ENCODE results near the gene SSX2IP. TPM values are rescaled to one million over a fixed set of nuclear protein-coding genes. Genes with fewer than 3 reads are reported as not detected.

SSX2IP gene
- total and polyA plus RNA-seq, 2 experiments from 2014 or later = 26.5 to 38.0 TPM

DNA sequence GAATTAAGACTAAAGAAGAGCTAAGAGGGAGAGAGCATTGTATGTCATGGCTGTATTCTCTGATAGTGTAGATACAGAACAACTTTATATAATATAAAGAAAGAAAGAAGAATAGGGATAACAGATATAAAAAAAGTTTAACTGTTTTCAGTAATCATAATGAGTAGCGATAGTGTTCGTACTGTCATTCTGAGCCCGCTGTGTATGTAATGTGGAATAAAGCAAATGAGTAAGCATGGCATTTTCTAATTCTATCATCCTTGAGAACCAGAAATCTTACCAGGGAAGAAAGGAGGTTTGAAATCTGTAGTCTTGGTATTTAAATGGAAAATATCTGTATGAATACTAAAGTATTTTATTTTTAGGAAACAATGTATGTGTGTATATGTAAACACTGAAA is 46.7 kb upstream of the SSX2IP start:
- Histone ChIP-seq H3K4me1 (ENCODE audit: insufficient read depth) (no peaks in the 10 kb centered on the region), H3K9me2 (replicated peaks; ENCODE audit: insufficient read depth) (no peaks in the 10 kb centered on the region), H3K4me2 (no peak overlapping the region), H4K20me1 (ENCODE audit: insufficient read depth, poor library complexity, severe bottlenecking) (no peaks in the 10 kb centered on the region), H3K27me3 (no peaks in the 10 kb centered on the region), H3K79me2 (no peaks in the 10 kb centered on the region), H3K36me3 (replicated peaks; ENCODE audit: insufficient read depth, low read depth) (no peaks in the 10 kb centered on the region), H3K9me3 (ENCODE audit: low read depth) (no peaks in the 10 kb centered on the region), H3K27ac (no peak overlapping the region), H2AFZ (no peak overlapping the region), H3K4me3 (no peak overlapping the region)
- DNase-seq (ENCODE audit: low spot score) = no peak
- WGBS (ENCODE audit: low lambda C conversion rate, missing lambda C conversion rate) = 98% methylated on average over 3 of the region's 3 CpGs
- TF ChIP-seq CTCF (IDR thresholded peaks at IDR 0.05; ENCODE audit: poor library complexity) = no peak

DNA sequence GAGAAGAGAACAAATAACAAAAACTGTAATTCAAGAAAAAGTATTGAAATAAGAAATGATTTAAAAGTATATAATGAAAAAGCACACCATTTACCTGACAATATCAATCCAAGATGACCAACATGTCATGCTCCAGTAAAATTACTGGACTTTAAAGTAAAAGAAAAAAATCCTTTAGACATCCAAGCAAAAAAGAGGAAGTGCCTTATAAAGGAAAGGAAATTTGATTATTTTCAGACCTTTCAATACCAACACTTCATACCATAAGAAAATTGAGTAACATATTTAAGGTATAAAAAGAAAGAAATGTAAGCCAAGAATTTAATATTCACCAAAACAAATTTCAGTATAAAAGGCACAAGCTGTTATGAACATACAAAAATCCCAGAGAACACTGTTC is 46.2 kb upstream of the SSX2IP start:
- Histone ChIP-seq H3K4me2 (no peak overlapping the region), H3K27ac (no peak overlapping the region), H3K9me2 (replicated peaks; ENCODE audit: insufficient read depth) (no peaks in the 10 kb centered on the region), H3K4me3 (no peak overlapping the region), H3K4me1 (ENCODE audit: insufficient read depth) (no peaks in the 10 kb centered on the region), H3K9me3 (ENCODE audit: low read depth) (no peaks in the 10 kb centered on the region), H4K20me1 (ENCODE audit: insufficient read depth, poor library complexity, severe bottlenecking) (no peaks in the 10 kb centered on the region), H3K79me2 (no peaks in the 10 kb centered on the region), H3K36me3 (replicated peaks; ENCODE audit: insufficient read depth, low read depth) (no peaks in the 10 kb centered on the region), H2AFZ (no peak overlapping the region), H3K27me3 (no peaks in the 10 kb centered on the region)
- DNase-seq (ENCODE audit: low spot score) = no peak
- no peak for TF ChIP-seq EZH2phosphoT487 (IDR thresholded peaks at IDR 0.05; ENCODE audit: low read depth, severe bottlenecking, unreplicated experiment)
- no peak for TF ChIP-seq EZH2 (IDR thresholded peaks at IDR 0.05; ENCODE audit: borderline replicate concordance)
- TF ChIP-seq CTCF (IDR thresholded peaks at IDR 0.05; ENCODE audit: poor library complexity) = no peak

- Histone ChIP-seq H3K36me3 (replicated peaks; ENCODE audit: insufficient read depth, low read depth) (no peaks in the 10 kb centered on the region), H3K4me2 (no peak overlapping the region)
Measured at GRCh38 chr1:84735483-84735882, 45.2 kb upstream of the SSX2IP start.

More at GRCh38 chr1:84735483-84735882, 45.2 kb upstream of the SSX2IP start:
- WGBS (ENCODE audit: low lambda C conversion rate, missing lambda C conversion rate) = 83% methylated on average over 1 of the region's 1 CpG
- H2AFZ ChIP-seq = no peak overlapping the region
- no peak overlapping the region for H3K27ac ChIP-seq
- H4K20me1 ChIP-seq (ENCODE audit: insufficient read depth, poor library complexity, severe bottlenecking) = no peaks in the 10 kb centered on the region
- no peak overlapping the region for H3K4me3 ChIP-seq
- DNase-seq (ENCODE audit: low spot score) = no peak
- no peaks in the 10 kb centered on the region for H3K79me2 ChIP-seq
- TF ChIP-seq EZH2phosphoT487 (IDR thresholded peaks at IDR 0.05; ENCODE audit: low read depth, severe bottlenecking, unreplicated experiment) (no peak), EZH2 (IDR thresholded peaks at IDR 0.05; ENCODE audit: borderline replicate concordance) (no peak), CTCF (IDR thresholded peaks at IDR 0.05; ENCODE audit: poor library complexity) (no peak)
- no peaks in the 10 kb centered on the region for H3K27me3 ChIP-seq
- no peaks in the 10 kb centered on the region for H3K9me2 ChIP-seq (replicated peaks; ENCODE audit: insufficient read depth)
- no peaks in the 10 kb centered on the region for H3K4me1 ChIP-seq (ENCODE audit: insufficient read depth)
- H3K9me3 ChIP-seq (ENCODE audit: low read depth) = no peaks in the 10 kb centered on the region

Measured in hepatocyte (in vitro differentiated cells).